GM12801 (cell line): ENCODE measurements around the gene RSPO3.

Experiments
- CTCF ChIP-seq: IDR thresholded peaks from one replicate; pipeline ENCODE4 v1.5.1; 2011; ENCODE audit warnings: control low read depth; ENCODE audit not compliant: insufficient read length; ENCODE audit errors: extremely low read depth

Gene RSPO3

DNA sequence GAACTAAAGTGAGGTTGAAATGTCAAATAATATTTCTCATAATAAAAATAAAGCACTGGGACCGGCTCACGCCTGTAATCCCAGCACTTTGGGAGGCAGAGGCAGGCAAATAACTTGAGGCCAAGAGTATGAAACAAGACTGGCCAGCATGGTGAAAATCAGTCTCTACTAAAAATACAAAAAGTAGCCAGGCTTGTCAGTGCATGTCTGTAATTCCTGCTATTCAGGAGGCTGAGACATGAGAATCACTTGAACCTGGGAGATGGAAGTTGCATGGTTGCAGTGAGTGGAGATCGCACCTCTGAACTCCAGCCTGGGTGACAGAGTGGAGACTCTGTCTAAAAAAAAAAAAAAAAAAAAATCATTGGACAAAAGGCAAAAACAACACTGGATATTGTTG lies 38.4 kb upstream of the RSPO3 start:
- TF ChIP-seq CTCF = no peak

- no peak for TF ChIP-seq CTCF
These were observed 35.1 kb upstream of the RSPO3 start for GRCh38 chr6:127083231-127083962.

GRCh38 chr6:127083963-127084310 lies 34.5 kb upstream of the RSPO3 start:
- no peak for TF ChIP-seq CTCF

- TF ChIP-seq CTCF = no peak
These were observed 33.3 kb upstream of the RSPO3 start for GRCh38 chr6:127085181-127085580.

DNA sequence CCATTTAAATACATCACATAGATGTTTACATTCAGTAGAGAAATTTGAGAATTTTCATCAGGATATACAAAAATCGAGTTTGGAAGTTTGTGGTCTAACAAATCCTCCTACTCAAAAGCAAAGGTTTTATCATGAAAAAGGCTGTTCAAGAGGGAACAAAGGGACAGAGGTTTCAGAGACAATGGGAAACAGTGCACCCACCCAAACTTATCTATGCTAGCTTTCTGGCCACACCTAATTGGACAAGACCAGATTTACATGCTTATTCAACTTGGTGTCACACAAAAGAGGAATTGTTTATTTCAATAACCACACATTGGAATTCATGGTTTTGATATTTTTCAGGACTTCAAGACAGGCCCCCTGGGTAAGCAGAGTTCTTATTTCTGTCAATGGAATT lies 28.4 kb upstream of the RSPO3 start:
- no peak for TF ChIP-seq CTCF

- no peak for TF ChIP-seq CTCF
These were observed 26.0 kb upstream of the RSPO3 start for GRCh38 chr6:127092466-127092865.

GRCh38 chr6:127094791-127095190 lies 23.7 kb upstream of the RSPO3 start:
- no peak for TF ChIP-seq CTCF
